Thyroid gland (tissue), 4 donors: ENCODE results near the gene PRLR. TPM values are rescaled to one million over a fixed set of nuclear protein-coding genes. Genes with fewer than 3 reads are reported as not detected.

ENCODE experiments used
- DNase-seq, 2 donors: peaks; one replicate each; pipeline ENCODE4 v3.0.0-alpha.2; 2019
- H3K27ac ChIP-seq, 3 donors: fragments of 200-600 bp; sonication (generic); 1 replicate in 2 of 3; 2 replicates in 1 of 3; pipeline ENCODE4 v1.5.1; 2016 to 2019; ENCODE audit warnings: mild to moderate bottlenecking in 1 of 3, moderate library complexity in 1 of 3
- H3K27me3 ChIP-seq: fragments of 200-600 bp; sonication (generic); one replicate; pipeline ENCODE4 v1.5.1; 2019
- H3K36me3 ChIP-seq, 2 donors: fragments of 200-600 bp; sonication (generic); one replicate each; pipeline ENCODE4 v1.5.1; 2016 to 2019
- H3K4me1 ChIP-seq, 2 donors: fragments of 200-600 bp; sonication (generic); one replicate each; pipeline ENCODE4 v1.5.1; 2017 to 2019
- H3K4me3 ChIP-seq, 3 donors: fragments of 200-600 bp; sonication (generic); replicated peaks in 1 of 3; 1 replicate in 2 of 3; 2 replicates in 1 of 3; pipeline ENCODE4 v1.5.1; 2016; ENCODE audit warnings: mild to moderate bottlenecking in 1 of 3
- H3K9me3 ChIP-seq: fragments of 200-600 bp; sonication (generic); one replicate; pipeline ENCODE4 v1.5.1; 2017
- CTCF ChIP-seq, 6 experiments: fragments of 200-600 bp in 3 of 6; fragments of 450-650 bp in 3 of 6; sonication (generic) in 3 of 6; IDR thresholded peaks; one replicate each; pipeline ENCODE4 v1.5.1; 2016 to 2019; ENCODE audit warnings: antibody characterized with exemption in 6 of 6, mild to moderate bottlenecking in 2 of 6, inconsistent platforms in 1 of 6, moderate library complexity in 1 of 6
- POLR2A ChIP-seq, 2 donors: fragments of 450-650 bp; IDR thresholded peaks; one replicate each; pipeline ENCODE4 v1.6.1; 2017; ENCODE audit warnings: antibody characterized with exemption in 2 of 2, mild to moderate bottlenecking in 2 of 2, moderate library complexity in 1 of 2
- WGBS, 2 donors: methylation state at CpG; one replicate each; pipeline ENCODE4 v1.1.5; 2017; 5-methylcytosine and 5-hydroxymethylcytosine counted together
- intact Hi-C: fragments of 100-400 bp; cut with DNase I; formaldehyde crosslinking; loops from one replicate; pipeline ENCODE4 v1.15.1; 2023
- total RNA-seq, 4 donors: library from RNA; depleted of rRNA; stranded (reverse); fragments of >200 nt; gene quantifications; one replicate each; pipeline ENCODE4 v1.2.3, GENCODE V29; 2016

PRLR gene
- total RNA-seq, 4 donors from 2014 or later = 0.20 to 1.7 (median 0.22) TPM; not detected in 1

DNA sequence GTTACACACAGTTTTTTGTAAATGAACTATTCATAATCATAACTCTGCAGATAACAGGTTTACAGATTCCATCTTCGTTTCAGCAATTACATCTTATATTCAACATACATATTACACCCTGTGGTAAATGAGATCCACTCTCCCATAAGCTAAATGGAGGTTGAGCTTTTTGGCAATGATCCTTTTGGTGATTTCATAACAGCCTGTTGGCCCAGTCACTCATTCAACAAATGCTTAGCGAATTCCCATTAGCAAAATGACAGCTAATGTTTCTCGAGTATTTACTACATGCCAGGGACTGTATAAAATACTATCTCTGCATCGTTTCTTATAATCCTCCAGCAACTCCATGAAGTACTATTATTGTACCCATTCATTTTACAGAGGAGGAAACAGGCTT lies 157.1 kb downstream of the PRLR start:
- intact Hi-C loops = no loop called here

DNA sequence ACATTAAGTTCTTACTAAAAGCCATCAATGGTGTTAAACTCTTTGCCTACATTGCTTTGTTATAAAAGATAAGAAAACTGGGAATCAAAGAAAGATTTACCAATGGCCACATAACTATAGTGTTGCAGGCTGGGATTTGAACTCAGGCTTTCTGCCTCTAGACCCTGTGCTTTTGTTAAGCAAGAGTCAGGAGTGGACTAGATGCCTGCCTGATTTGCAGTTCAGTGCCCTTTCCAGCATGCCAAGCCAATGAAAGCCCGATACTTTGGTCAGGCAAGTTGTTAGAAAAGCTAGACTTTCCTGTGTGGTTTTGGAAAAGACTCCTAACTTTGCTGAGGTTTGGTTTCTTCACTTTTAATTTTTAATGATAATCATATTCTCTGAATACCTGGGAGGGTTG lies 161.1 kb downstream of the PRLR start:
- no peak overlapping the region for H3K4me3 ChIP-seq
- no peaks in the 10 kb centered on the region for H3K9me3 ChIP-seq
- TF ChIP-seq POLR2A (IDR thresholded peaks at IDR 0.05) = no peak
- TF ChIP-seq CTCF (IDR thresholded peaks at IDR 0.05) = no peak
- intact Hi-C loops = no loop called here
- no peak for DNase-seq
- H3K27ac ChIP-seq = no peak overlapping the region
- WGBS, 2 donors = 92 to 96% methylated on average over 1 of the region's 1 CpG
- H3K4me1 ChIP-seq = no peaks in the 10 kb centered on the region
- no peaks in the 10 kb centered on the region for H3K36me3 ChIP-seq
- H3K27me3 ChIP-seq = no peaks in the 10 kb centered on the region

More for the DNA sequence above, 157.1 kb downstream of the PRLR start:
- H3K9me3 ChIP-seq = no peaks in the 10 kb centered on the region
- no peaks in the 10 kb centered on the region for H3K27me3 ChIP-seq
- no peak for TF ChIP-seq CTCF (IDR thresholded peaks at IDR 0.05)
- TF ChIP-seq POLR2A (IDR thresholded peaks at IDR 0.05) = no peak
- H3K4me1 ChIP-seq = no peaks in the 10 kb centered on the region
- WGBS, 2 donors = 91 to 93% methylated on average over 4 of the region's 4 CpGs
- DNase-seq = no peak
- no peaks in the 10 kb centered on the region for H3K36me3 ChIP-seq
- no peak overlapping the region for H3K27ac ChIP-seq
- H3K4me3 ChIP-seq = no peak overlapping the region

DNA sequence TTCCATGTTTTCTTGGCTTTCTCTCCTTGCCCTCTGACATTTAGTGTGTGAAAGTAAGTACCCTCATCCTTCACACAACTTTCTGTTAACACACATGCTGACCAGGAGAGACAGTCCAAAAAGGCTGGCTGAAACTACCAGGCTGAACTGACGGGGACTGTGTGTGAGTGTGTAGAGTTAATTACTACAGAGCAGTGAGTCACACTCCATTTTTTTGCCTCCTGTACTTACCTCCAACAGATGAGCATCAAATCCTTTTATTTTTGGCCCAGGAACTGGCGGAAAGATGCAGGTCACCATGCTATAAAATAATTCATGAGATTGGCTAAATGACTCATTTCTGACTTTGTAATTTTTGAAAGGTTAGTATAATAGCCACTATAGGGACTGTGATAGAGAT lies 162.3 kb downstream of the PRLR start:
- Histone ChIP-seq H3K27me3 (no peaks in the 10 kb centered on the region), H3K36me3 (no peaks in the 10 kb centered on the region), H3K27ac (no peak overlapping the region), H3K9me3 (no peaks in the 10 kb centered on the region), H3K4me1 (no peaks in the 10 kb centered on the region), H3K4me3 (no peak overlapping the region)
- no peak for DNase-seq
- intact Hi-C loops = no loop called here
- TF ChIP-seq CTCF (IDR thresholded peaks at IDR 0.05) = no peak
- no peak for TF ChIP-seq POLR2A (IDR thresholded peaks at IDR 0.05)
- WGBS, 2 donors = 88 to 92% methylated on average over 2 of the region's 2 CpGs

DNA sequence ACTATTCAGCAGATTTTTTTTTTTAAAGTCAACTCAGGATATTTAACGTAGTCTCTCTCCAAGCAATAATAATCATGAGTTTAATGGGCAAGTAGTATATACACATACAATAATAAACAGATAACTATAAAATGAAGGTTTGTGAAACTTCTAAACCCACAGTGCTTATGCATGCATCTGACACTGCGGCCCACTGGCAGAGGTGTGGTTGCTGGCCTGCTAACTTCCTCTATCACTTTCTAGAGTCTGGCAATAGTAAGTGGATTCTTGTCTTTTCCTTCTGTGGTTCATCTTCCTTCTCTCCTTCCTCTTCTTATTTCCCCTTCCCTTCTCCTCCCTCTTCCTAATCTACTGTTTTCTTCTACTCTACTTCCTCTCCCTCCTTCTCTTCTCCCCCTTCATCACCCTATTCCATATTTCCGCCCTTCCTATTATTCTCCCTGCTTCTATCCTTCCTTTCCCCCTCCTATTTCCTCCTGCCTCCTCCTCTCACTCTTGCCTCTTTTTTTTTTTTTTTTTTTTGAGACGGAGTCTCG lies 164.0 kb downstream of the PRLR start:
- Histone ChIP-seq H3K36me3 (no peaks in the 10 kb centered on the region), H3K4me1 (no peaks in the 10 kb centered on the region), H3K27ac (no peak overlapping the region), H3K9me3 (no peaks in the 10 kb centered on the region), H3K4me3 (no peak overlapping the region), H3K27me3 (no peaks in the 10 kb centered on the region)
- no peak for TF ChIP-seq CTCF (IDR thresholded peaks at IDR 0.05)
- no peak for TF ChIP-seq POLR2A (IDR thresholded peaks at IDR 0.05)
- 88 to 97% methylated on average over 5 of the region's 5 CpGs for WGBS, 2 donors
- DNase-seq = no peak
- intact Hi-C loops = no loop called here

DNA sequence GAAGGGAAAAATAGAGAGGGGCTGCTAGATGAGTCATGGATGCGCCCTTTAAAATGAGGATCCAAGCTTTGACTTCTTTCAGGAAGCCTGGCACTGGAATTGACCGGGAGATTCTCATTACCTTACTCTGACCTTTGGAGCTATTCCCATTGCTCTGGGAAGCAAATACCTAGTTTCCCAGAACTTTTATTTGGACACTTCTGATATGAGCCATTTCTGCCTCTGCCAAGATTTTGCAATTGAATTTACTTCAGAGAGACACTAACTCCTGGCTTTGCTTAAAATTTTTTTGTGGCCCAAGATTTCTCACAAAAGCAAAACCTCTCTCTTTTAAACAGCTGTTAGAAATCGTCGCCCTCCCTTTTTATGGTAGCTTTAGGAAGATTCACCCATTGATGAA lies 166.9 kb downstream of the PRLR start:
- intact Hi-C loops = no loop called here

More for the DNA sequence above, 166.9 kb downstream of the PRLR start:
- Histone ChIP-seq H3K9me3 (no peaks in the 10 kb centered on the region), H3K27me3 (no peaks in the 10 kb centered on the region), H3K4me3 (no peak overlapping the region), H3K27ac (no peak overlapping the region), H3K36me3 (no peaks in the 10 kb centered on the region), H3K4me1 (no peaks in the 10 kb centered on the region)
- 80 to 91% methylated on average over 4 of the region's 4 CpGs for WGBS, 2 donors
- TF ChIP-seq CTCF (IDR thresholded peaks at IDR 0.05) (no peak), POLR2A (IDR thresholded peaks at IDR 0.05) (no peak)
- DNase-seq = no peak
